Stimulated activated CD8-positive, alpha-beta memory T cell treated with anti-CD3 and anti-CD28 coated beads, Interleukin-7, amount 100 ng/mL, for 1 hour (primary cell): ENCODE results near the gene WDR88.
"Not testable (repeated sequence)": the region's sequence is repeated elsewhere in the genome, so short reads cannot be mapped to it uniquely, and the experiment has no call there.

Experiments
- DNase-seq, 2 donors: peaks; one replicate each; pipeline ENCODE4 v3.0.0-alpha.2; 2020; ENCODE audit warnings: low read depth in 2 of 2

WDR88 gene

GRCh38 chr19:33211794-33212435 lies 80.0 kb downstream of the WDR88 start:
- no peak for DNase-seq

GRCh38 chr19:33212436-33213172 lies 80.7 kb downstream of the WDR88 start:
- no peak for DNase-seq

GRCh38 chr19:33214596-33214995 lies 82.7 kb downstream of the WDR88 start:
- DNase-seq = no peak

GRCh38 chr19:33215438-33216197 lies 83.7 kb downstream of the WDR88 start:
- DNase-seq = no peak

GRCh38 chr19:33216198-33216830 lies 84.4 kb downstream of the WDR88 start:
- DNase-seq = no peak

- DNase-seq = no peak
These were observed 86.0 kb downstream of the WDR88 start for GRCh38 chr19:33217881-33218280.

- no peak for DNase-seq
These were observed 87.4 kb downstream of the WDR88 start for GRCh38 chr19:33219261-33219815.

- DNase-seq = no peak
These were observed 88.2 kb downstream of the WDR88 start for GRCh38 chr19:33220115-33220514.

GRCh38 chr19:33220735-33221134 lies 88.8 kb downstream of the WDR88 start:
- no peak for DNase-seq

- DNase-seq = no peak
These were observed 89.7 kb downstream of the WDR88 start for GRCh38 chr19:33221638-33222037.

GRCh38 chr19:33222255-33222654 lies 90.3 kb downstream of the WDR88 start:
- not testable (repeated sequence) for DNase-seq

GRCh38 chr19:33224694-33225457 lies 93.0 kb downstream of the WDR88 start:
- DNase-seq = no peak
